Activated CD4-positive, alpha-beta T cell treated with anti-CD3 and anti-CD28 coated beads, Interleukin-2, amount 50 U/mL, for 24 hours (primary cell): ENCODE data around the gene TSPAN3.

Experiments
- DNase-seq, 2 donors: peaks; one replicate each; pipeline ENCODE4 v3.0.0-alpha.2; 2020; ENCODE audit warnings: low read depth in 1 of 2, low spot score in 1 of 2

Gene TSPAN3

DNA sequence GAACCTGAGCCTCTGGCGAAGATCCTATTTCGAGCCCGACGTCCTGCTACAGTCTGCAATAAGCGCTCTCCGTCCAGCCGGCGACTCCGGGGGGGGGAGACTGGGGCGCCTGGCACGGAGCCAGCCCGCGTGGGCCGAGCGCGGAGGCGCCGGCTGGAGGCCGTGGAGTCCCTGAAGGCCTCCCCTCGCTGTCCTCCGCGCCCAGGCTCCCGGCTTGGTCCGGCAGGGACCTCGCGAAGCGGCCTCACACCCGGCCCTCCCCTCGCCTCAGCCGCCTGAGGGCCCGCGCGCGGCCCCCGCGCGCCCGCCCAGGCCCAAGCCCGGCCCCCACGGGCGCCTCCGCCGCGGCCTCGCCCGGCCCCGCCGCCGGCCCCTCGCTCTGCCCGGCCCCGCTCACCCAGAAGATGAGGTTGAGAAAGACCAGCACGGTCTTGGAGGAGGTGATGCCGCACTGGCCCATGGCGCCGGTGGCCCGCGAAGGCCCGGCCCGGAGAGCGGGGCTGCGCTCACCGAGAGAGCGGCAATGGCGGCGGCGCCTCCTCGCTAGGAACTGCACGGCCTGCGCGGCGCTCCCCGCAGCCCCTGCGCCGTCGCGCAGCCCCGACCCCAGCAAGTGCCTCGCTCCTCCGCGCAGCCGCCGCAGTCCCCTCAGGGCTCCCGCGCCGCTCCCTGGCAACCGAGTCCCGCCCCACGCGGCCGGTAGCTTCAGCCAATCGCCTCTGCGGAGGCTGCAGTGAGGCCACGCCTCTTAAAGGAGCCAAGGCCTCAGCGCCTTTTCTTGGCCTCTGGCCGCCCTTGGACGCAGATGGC, at the start of gene TSPAN3:
Gene TSPAN3, minus strand, starts transcription at position 615 of the 810 bp plus-strand sequence. Its CDS starts 155 bp downstream, at position 460.
- DNase-seq: peak; percentile 78 to 87

DNA sequence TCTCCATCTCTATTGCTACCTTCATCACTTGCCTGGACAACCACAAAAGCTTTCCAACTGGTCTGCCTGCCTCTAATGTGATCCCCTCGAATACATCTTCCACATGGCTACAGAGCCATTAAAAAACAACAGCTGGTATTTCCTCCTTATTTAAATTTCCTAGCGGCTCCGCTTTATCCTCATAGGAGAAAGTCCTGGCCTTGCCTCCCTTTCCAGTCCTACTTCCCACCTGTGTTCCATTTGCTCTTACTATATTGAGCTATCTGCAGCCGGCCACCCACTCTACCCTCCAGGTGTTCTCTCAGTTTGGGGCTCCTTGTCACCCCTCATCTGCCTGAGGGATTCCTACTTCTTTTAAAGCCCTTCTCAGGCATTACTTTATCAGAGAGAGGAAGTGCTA, 49.7 kb upstream of the TSPAN3 start:
- no peak for DNase-seq

DNA sequence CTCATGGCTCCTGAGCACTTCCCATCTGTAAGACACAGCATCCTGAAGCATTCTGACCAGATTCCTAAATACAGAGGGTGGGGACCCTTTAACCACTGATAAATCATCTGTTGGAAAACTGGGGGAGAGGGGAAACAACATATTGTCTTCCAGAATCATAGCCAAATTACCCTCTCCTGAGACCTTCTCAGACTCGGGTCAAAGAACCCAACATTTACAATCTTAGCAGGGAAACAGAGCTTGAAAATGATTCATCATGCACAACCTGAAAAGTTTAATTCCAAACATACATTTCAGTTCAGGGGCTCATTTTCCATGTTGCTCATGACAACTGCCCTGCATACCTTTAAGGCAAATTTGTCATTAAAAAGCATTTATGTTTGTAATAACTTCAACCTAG, 48.5 kb upstream of the TSPAN3 start:
- DNase-seq: no peak

DNA sequence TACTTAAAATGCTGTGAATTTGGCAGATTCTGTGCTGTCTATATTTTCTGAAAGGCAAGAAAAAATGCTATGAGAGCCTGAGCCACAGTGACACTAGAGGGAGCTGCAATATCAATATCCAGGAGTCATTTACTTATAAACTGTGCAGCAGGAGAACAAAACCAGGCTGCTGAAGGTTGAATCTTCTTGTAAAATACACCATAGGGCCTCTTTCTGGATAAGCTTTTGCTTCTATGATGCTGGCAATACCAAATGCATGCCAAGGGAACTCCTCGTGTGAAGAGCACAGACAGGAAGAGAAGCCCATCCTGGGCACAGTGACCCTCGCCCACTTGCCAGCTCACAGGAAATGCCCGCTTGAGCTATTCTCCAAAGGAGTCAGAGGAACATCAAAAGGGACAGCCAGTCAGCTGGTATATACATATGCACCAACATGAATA, 48.0 kb upstream of the TSPAN3 start:
- DNase-seq: peak in 1 of 2 donors; percentile 16

DNA sequence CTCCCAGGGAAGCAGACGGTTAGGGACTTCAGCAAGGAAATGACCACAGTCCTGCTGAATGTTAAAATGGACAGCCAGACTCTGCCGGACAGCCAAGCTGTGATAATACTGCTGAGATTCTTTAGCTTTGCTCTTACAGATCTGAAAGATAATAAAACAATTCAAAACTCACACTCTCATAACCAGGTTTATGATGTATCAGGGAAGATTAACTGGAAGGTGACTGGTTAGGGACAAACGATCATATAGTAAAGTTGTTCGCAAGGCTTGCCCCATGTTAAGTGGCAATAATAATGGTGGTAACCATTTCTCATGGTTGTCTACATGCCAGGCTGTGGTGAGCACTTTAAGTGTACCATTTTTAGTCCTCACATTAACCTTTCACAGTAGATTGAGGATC, 44.3 kb upstream of the TSPAN3 start:
- DNase-seq: no peak

DNA sequence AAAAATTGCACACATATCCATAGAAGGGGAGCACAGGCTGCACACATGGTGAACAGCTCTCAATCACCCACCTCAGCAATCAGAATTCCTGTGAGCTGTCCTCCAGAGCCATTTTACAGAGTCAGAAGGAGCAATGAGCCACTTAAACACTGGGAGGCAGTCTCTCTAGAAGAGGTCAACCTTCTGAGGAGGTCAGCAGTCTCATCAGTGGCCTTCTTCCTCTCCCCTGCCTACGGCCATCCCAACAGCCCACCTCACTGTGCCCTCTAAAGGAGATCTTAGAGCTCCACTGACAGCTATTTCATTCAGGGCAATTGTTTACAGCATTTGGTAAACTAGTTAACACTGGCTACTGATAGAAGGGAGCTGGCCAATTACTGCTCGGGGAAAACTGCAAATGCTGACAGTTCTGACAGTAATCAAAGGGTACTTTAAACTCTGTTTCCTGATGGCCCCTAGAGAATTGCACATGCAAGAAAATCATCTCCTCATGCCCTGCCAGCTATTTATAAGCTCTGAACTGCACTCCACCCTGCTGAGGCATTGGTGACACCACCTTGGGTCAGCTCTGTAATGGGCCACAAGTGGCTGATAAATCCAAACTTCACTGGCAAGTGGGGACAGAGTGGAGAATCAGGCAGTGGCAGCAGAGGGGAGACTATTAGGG, 42.1 kb upstream of the TSPAN3 start:
- no peak for DNase-seq

DNA sequence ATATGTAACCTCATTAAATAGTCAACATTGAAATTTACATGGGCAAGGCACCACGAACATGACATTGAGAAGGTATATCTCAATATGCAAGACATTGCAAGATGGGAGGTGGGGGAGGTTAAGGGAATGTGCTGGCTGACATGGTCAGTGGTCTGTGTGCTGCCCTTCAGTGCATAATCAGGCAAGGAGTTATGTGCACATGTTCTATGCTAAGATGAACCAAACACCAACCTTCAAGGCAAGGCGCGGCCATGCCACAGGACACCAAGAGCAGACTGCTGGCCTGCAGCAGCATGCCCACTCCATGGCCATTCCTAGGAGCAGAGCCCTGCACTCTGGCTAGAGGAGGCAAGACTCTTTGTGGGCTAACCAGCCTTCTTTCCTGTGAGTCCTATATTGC, 40.9 kb upstream of the TSPAN3 start:
- no peak for DNase-seq

DNA sequence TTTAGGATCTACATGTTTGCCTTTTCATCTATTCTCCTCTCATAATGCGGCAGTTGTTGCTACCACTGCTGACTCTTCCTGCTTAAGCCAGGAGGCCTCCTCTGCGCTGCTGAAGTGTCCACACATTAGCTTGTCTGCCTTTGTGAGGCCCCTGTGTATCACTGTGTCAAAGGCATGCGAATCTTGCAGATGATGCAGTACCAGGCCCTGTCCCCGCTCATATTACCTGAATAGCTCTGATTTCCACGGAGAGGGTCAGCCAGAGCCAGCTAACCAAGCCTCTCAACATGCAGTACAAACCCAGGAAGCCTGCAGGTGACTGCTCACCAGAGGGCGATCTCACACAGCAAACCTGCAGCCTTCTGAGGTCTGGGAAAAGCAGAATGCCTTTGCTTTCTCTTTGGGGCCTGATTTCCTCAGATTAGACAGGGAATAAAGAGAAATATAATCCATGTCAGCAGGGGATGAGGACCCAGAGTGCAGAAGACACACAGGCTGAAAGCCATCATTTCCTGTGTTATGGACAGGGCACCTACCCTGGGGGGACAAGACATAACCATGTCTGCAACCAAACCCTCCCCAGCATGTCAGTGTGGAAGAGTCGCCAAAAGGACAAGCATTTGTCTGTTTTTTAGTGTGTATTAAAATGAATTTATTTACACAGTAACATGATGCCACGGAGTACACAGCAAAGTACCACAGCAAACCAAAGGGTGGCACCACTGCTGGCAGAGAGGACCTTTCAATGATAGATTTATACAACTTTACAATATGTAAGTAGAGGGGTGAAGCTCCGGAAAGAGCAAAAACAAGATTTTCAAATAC, 36.8 kb upstream of the TSPAN3 start:
- DNase-seq: peak in 1 of 2 donors; percentile 13

DNA sequence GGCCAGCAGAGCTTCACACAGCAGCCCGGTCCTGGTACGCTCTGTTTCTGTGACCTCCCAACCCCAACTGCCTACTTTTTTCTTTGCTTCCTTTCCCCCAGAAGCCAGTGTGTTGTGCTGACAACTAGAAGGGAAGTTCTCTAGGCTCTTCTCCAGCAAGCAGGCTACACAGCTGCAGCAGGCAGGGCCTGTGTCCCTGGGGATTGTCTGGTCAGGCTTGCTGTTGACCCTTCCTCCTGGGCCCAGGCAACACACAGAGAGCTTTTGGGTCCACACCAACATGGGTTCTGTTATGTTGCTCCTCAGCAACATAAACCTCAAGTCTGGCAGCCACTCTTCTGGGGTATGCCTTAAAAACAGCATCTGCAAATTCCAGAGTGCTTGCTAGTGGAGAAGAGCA, 36.2 kb upstream of the TSPAN3 start:
- DNase-seq: no peak

DNA sequence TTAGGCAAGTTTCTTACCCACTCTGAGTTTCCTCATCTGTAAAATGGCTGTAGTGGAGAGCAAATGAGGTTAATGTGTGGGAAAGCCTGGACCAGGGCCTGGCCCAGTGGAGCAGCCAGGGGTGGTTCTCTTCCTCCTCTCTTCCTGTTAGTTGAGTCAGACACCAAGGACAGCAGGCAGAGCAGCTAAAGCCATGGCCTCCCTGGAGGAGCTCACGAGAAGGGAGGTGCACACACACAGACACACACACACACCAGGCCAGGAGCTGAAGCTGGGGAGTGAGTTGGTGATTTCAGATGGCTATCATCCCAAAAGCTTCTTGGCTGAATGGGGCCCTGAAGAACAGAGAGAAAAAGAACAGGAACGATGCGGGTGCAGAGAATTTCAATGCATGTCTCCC, 33.2 kb upstream of the TSPAN3 start:
- no peak for DNase-seq

DNA sequence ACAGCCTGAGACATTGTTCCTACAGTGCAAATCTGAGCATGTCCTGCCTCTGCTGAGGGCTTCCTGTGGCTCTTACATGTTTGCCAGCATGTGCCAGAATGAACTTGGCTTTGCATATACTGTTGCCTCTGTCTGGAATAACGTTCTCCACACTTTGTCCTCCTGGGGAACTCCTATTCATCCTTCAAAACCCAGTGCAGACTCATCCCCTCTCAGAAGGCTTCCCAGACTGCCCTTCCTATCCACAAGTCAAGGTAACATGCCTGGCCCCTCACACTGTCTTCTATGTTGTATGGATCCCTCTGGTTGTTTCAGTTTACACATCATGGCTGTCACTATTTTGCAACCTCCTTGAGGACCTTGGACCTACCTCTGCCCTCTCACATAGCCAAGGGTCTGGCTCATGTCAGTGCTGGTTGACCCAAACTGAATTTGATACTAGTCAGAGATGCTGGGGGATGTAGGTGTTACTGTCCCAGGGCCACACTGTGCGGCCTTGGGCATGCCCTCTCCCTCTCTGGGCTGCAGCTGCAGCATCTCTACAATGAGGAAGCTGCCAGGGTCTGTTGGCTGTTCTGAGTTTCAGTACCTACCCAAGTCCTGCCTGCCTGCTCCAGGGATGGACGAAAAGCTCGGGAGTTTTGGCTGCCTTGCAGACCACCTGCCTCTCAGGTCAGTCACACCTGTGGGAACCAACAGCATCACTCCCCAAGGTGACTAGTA, 29.0 kb upstream of the TSPAN3 start:
- no peak for DNase-seq

DNA sequence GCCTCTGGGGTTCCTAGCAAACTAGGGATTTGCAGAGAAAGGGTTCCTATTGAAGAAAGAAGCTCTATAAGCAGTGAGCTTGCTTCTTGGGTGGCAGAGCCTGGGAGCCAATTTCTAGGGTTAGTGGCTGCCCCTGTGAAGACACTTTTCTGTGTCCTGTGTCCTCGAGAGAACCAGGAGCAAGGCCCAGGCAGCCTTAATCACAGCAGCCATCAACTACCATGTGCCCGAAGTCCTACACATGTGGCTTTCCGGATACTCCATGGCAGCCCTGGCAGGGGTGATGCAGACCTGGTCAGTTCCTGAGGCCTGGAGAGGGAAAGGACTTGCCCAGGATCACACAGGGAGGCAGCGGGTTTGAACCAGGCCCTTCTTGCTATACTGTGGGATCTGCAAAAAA, 27.7 kb upstream of the TSPAN3 start:
- no peak for DNase-seq

DNA sequence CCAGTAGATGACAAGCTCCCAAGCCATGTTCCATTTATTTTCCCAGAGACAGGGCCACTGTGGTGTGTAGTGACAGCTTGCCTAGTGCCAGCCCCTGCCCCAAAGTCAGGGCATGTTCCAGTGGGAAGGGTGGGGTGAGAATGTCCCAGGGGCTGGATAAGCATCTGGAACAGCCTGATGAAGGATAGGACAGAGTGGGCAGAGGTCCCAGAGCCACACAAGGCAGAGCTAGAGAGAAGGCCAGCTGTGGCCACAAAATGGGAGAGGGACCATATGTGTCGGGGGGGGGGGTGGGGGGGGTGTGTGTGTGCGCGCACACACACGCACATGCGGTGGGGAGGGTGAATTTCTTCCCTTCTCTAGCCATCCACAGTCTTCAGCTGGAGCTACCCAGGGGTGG, 27.0 kb upstream of the TSPAN3 start:
- no peak for DNase-seq

DNA sequence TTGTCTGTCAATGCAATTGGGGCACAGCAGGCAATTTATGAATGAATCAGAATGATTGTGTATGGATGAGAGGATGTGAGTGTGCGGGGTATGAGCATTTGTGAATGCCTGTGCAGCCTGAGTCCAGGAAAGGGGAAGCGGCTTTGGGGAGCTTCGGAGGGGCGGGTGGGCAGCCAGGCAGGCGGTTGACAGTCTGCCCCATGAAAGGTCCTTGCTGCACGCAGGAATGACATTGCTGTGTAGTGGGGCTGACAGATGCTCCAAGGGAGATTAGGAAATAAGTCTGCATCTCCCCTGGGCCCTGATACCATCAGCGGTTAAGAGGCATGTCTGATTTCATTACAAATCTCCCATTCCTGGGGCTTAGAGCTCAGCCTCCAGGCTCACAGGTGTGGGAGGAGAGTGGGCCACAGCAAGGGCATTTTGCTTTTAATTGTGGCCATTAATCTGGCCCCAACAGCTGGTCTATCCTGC, 26.4 kb upstream of the TSPAN3 start:
- DNase-seq: no peak

DNA sequence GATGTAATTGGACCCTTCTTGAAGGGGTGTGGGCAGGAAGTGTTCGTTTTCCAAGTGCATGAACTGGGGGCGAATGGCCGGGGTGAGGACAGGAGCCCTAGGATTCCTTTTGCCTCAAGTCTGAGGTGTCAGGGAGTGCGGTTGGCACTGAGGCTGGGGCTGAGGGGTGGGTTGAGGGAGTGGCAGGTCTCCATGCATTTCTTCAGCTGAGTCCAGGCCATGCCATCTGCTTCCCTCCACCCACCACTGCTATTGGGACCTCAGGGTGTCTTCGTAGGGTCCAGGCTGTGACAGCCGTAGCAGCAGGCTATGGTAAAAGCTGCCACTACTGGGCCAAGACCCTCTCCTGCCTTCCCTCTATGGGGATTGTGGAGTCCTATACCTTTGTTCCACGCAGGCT, 25.6 kb upstream of the TSPAN3 start:
- DNase-seq: no peak

DNA sequence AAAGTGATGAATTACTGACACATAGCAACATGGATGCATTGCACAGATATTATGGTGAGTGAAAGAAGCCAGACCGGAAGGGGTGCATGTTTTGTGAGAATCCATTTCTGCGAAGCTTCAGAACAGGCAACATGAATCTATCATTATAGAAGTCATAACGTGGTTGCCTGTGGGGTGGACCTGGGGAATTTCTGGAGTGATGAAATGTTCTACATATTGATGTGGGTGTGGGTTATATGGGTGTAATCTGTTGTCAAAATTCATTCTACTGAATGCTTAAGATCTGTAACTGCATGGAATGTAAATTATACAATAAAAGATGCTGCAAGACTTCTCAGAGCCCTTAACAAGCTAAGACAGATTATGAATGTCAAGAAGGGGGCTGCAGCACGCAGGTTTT, 25.2 kb upstream of the TSPAN3 start:
- no peak for DNase-seq

DNA sequence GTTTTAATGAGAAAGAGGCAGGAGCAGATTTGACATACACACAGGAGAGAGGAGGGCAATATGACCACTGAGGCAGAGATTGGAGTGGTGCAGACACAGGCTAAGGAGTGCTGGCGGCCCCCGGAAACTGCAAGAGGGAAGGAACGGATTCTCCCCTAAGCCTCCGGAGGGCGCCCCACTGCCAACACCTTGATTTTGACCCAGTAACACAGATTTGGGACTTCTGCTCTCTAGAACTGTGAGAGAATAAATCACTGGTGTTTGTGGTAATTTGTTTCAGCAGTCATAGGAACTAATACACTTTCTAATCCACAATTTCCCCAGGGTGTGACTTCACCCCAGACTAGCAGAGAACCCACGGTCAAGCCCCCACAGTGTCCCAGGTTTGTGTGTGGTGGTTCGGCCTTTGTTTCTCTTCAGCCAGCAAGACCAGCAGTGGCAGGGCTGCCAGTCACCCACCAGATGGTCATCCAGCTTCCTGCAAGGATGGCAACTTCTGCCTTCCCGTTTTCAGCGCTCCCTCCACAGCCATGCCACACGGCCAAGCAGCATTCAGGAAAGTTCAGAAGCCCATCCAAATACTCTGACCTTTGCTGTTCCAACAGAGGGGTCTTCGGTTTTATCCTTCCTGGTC, 23.6 kb upstream of the TSPAN3 start:
- DNase-seq: no peak

DNA sequence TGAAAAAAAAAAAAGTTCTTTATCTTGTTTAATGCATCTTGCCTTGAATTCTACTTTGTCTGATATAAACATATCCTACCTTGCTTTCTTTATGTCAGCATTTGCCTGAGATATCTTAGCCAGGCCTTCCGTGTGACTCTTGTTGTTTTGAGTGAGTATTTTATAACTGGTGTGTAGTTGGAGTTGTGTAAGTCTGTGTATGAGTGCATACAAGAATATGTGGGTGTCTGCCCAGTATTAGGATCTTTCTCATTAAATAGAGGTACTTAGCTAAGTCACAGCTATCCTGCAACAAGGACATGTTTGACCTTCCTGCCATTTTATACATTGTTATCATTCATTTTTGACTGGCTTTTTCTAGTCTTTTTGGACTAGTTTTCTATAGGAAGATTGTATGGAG, 22.5 kb upstream of the TSPAN3 start:
- DNase-seq: no peak

DNA sequence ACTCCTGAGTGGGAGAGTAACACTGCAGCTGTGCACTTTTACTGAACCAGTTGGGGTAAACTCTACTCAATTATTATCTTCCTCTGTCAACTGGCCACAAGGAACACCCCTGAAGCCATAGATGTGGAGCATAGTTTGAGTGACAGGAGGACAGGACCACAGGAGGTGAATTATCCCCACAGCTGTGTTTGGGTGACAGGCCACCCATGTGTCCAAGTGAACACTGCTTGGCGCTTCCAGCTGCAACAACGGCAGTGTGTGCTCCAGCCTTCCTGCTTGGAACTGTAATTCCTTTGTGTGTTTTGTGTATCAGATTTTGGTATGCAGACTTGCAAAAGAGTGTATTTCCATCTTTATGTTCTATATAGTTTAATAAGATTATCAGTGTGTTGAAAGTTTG, 20.2 kb upstream of the TSPAN3 start:
- no peak for DNase-seq

DNA sequence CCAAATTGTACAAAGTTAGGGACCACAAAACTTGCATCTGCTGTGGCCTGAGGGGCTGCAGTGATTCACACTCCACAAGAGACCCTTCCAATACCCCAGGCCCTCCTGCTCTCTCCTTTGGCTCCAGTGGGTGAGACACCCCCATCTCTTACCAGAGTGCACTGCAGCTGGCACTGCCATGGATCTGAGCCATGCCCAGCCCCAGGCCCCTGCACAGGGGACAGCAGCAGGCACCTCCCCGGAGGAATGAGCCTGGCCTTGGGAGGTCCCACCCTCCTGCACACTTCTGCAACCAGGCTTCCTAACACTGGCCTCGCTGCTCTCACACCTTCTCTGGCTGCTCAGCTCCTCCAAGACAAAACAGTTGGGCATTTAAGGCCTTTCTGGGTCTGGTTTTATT, 16.3 kb upstream of the TSPAN3 start:
- no peak for DNase-seq

DNA sequence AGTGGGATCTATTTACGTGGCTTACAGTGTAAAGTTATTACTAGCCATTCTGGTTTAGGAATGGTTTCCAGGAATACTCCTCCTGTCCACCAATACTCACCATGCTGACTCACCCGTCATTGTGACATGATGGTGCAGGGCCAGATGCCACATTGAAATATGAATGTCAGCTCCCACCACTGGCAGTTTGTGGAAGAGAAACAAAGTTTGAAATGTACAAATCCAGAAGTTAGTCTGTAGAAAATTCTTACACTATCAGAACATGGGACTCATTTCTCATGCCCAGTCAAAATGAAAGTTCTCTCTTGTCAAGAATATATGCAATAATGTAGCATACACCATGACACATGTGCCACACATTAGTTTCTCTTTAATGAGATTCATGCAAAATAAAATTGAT, 14.4 kb upstream of the TSPAN3 start:
- DNase-seq: no peak
